NB4 (cell line): Measurements from ENCODE around the gene CCDC7.

Experiments used
- CTCF ChIP-seq: IDR thresholded peaks from one replicate; pipeline ENCODE4 v1.5.1; 2012; ENCODE audit warnings: low read depth, low read length
- POLR2A ChIP-seq: IDR thresholded peaks from 2 replicates; pipeline ENCODE4 v1.6.1; 2011; ENCODE audit warnings: mild to moderate bottlenecking; ENCODE audit not compliant: insufficient read length; ENCODE audit errors: extremely low read depth
- TF ChIP-seq, protein P1 (sequence below): IDR thresholded peaks from 2 replicates; pipeline ENCODE4 v1.6.1; 2011; ENCODE audit warnings: low read depth, low read length

- no peak for TF ChIP-seq POLR2A
- no peak for TF ChIP-seq CTCF
- TF ChIP-seq, protein P1, sequence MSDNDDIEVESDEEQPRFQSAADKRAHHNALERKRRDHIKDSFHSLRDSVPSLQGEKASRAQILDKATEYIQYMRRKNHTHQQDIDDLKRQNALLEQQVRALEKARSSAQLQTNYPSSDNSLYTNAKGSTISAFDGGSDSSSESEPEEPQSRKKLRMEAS: no peak
Observed at GRCh38 chr10:32693441-32693979, 247.6 kb downstream of the CCDC7 start.
